ENCODE data around the gene SCARB1. TPM values are rescaled to one million over a fixed set of nuclear protein-coding genes. Genes with fewer than 3 reads are reported as not detected.

The SCARB1 gene
- total and polyA plus RNA-seq, 2 of the 13 experiments (the other 11 are each of a cell fraction or from before 2014, with no cell fraction given): 63.4 to 160 TPM

DNA sequence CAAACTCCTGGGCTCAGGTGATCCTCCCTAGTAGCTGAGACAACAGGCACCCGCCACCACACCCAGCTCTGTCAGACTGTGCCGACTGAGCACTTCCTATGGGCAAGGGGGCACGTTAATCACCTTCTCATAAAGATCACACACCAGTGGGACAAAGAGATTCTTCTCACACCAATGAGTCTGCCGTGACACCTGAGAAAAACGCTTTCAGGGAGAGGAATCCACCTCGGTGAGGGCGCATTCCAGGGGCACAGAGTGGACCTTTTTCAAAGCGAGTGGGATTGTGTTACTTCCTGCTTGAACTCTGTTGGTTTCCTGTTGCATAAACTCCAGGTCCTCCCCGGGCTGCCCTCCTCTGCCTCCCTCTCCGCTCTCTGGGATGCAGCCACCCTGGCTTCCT lies 17.5 kb upstream of the SCARB1 start (continued):
- TF ChIP-seq, protein P1, sequence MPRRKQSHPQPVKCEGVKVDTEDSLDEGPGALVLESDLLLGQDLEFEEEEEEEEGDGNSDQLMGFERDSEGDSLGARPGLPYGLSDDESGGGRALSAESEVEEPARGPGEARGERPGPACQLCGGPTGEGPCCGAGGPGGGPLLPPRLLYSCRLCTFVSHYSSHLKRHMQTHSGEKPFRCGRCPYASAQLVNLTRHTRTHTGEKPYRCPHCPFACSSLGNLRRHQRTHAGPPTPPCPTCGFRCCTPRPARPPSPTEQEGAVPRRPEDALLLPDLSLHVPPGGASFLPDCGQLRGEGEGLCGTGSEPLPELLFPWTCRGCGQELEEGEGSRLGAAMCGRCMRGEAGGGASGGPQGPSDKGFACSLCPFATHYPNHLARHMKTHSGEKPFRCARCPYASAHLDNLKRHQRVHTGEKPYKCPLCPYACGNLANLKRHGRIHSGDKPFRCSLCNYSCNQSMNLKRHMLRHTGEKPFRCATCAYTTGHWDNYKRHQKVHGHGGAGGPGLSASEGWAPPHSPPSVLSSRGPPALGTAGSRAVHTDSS (CRISPR knock-in tag; conservative IDR thresholded peaks at IDR 0.05): no peak; the same call in 1 of the 2 replicates
- TF ChIP-seq, protein P2, sequence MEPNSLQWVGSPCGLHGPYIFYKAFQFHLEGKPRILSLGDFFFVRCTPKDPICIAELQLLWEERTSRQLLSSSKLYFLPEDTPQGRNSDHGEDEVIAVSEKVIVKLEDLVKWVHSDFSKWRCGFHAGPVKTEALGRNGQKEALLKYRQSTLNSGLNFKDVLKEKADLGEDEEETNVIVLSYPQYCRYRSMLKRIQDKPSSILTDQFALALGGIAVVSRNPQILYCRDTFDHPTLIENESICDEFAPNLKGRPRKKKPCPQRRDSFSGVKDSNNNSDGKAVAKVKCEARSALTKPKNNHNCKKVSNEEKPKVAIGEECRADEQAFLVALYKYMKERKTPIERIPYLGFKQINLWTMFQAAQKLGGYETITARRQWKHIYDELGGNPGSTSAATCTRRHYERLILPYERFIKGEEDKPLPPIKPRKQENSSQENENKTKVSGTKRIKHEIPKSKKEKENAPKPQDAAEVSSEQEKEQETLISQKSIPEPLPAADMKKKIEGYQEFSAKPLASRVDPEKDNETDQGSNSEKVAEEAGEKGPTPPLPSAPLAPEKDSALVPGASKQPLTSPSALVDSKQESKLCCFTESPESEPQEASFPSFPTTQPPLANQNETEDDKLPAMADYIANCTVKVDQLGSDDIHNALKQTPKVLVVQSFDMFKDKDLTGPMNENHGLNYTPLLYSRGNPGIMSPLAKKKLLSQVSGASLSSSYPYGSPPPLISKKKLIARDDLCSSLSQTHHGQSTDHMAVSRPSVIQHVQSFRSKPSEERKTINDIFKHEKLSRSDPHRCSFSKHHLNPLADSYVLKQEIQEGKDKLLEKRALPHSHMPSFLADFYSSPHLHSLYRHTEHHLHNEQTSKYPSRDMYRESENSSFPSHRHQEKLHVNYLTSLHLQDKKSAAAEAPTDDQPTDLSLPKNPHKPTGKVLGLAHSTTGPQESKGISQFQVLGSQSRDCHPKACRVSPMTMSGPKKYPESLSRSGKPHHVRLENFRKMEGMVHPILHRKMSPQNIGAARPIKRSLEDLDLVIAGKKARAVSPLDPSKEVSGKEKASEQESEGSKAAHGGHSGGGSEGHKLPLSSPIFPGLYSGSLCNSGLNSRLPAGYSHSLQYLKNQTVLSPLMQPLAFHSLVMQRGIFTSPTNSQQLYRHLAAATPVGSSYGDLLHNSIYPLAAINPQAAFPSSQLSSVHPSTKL (CRISPR knock-in tag; IDR thresholded peaks at IDR 0.05): peak; percentile 69
- no peak for TF ChIP-seq ZNF552 (CRISPR knock-in tag; IDR thresholded peaks at IDR 0.05; ENCODE audit: borderline replicate concordance)
- TF ChIP-seq, protein P3, sequence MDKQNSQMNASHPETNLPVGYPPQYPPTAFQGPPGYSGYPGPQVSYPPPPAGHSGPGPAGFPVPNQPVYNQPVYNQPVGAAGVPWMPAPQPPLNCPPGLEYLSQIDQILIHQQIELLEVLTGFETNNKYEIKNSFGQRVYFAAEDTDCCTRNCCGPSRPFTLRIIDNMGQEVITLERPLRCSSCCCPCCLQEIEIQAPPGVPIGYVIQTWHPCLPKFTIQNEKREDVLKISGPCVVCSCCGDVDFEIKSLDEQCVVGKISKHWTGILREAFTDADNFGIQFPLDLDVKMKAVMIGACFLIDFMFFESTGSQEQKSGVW (CRISPR knock-in tag; IDR thresholded peaks at IDR 0.05; ENCODE audit: borderline replicate concordance): no peak
- TF ChIP-seq TCF12 (IDR thresholded peaks at IDR 0.05): no peak
- TF ChIP-seq TCF12 (CRISPR knock-in tag; IDR thresholded peaks at IDR 0.05): no peak
- TF ChIP-seq, protein P4, sequence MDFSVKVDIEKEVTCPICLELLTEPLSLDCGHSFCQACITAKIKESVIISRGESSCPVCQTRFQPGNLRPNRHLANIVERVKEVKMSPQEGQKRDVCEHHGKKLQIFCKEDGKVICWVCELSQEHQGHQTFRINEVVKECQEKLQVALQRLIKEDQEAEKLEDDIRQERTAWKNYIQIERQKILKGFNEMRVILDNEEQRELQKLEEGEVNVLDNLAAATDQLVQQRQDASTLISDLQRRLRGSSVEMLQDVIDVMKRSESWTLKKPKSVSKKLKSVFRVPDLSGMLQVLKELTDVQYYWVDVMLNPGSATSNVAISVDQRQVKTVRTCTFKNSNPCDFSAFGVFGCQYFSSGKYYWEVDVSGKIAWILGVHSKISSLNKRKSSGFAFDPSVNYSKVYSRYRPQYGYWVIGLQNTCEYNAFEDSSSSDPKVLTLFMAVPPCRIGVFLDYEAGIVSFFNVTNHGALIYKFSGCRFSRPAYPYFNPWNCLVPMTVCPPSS (IDR thresholded peaks at IDR 0.05): no peak
- TF ChIP-seq, protein P5, sequence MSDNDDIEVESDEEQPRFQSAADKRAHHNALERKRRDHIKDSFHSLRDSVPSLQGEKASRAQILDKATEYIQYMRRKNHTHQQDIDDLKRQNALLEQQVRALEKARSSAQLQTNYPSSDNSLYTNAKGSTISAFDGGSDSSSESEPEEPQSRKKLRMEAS (IDR thresholded peaks at IDR 0.05): peak; percentile 26; the same call in 1 of the 2 replicates
- TF ChIP-seq SRSF9 (IDR thresholded peaks at IDR 0.05; ENCODE audit: borderline replicate concordance, insufficient read depth, low read depth, low read length, poor library complexity, severe bottlenecking): no peak
- TF ChIP-seq NR2F6 (IDR thresholded peaks at IDR 0.05): 0 out of 2 replicates have a peak, but pooled peaks have one; percentile 61
- peak; percentile 82 for TF ChIP-seq NR2F6 (CRISPR knock-in tag; IDR thresholded peaks at IDR 0.05)
- no peak for TF ChIP-seq FOSL1 (CRISPR knock-in tag; IDR thresholded peaks at IDR 0.05; ENCODE audit: borderline replicate concordance)
- no peak for TF ChIP-seq NFRKB (IDR thresholded peaks at IDR 0.05)
- TF ChIP-seq, protein P6, sequence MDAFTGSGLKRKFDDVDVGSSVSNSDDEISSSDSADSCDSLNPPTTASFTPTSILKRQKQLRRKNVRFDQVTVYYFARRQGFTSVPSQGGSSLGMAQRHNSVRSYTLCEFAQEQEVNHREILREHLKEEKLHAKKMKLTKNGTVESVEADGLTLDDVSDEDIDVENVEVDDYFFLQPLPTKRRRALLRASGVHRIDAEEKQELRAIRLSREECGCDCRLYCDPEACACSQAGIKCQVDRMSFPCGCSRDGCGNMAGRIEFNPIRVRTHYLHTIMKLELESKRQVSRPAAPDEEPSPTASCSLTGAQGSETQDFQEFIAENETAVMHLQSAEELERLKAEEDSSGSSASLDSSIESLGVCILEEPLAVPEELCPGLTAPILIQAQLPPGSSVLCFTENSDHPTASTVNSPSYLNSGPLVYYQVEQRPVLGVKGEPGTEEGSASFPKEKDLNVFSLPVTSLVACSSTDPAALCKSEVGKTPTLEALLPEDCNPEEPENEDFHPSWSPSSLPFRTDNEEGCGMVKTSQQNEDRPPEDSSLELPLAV (CRISPR knock-in tag; conservative IDR thresholded peaks at IDR 0.05; ENCODE audit: low read depth): no peak
- TF ChIP-seq ZNF382 (CRISPR knock-in tag; IDR thresholded peaks at IDR 0.05; ENCODE audit: borderline replicate concordance): no peak
- peak; percentile 49; the same call in 1 of the 2 replicates for TF ChIP-seq MYC (CRISPR knock-in tag; IDR thresholded peaks at IDR 0.05; ENCODE audit: borderline replicate concordance)
- TF ChIP-seq, protein P7, sequence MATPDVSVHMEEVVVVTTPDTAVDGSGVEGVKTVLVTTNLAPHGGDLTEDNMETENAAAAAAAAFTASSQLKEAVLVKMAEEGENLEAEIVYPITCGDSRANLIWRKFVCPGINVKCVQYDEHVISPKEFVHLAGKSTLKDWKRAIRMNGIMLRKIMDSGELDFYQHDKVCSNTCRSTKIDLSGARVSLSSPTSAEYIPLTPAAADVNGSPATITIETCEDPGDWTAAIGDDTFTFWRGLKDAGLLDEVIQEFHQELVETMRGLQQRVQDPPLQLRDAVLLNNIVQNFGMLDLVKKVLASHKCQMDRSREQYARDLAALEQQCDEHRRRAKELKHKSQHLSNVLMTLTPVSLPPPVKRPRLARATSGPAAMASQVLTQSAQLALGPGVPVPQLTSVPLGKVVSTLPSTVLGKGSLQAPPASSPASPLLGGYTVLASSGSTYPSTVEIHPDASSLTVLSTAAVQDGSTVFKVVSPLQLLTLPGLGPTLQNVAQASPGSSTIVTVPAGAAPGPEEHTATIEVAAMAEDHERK (CRISPR knock-in tag; IDR thresholded peaks at IDR 0.05; ENCODE audit: low read depth): no peak
- no peak for TF ChIP-seq ZNF205 (CRISPR knock-in tag; IDR thresholded peaks at IDR 0.05)
- no peak for TF ChIP-seq ZNF556 (CRISPR knock-in tag; IDR thresholded peaks at IDR 0.05; ENCODE audit: borderline replicate concordance)
